ENCODE results near the gene TADA2A. TPM values are rescaled to one million over a fixed set of nuclear protein-coding genes. Genes with fewer than 3 reads are reported as not detected.

The TADA2A gene
- polyA plus RNA-seq, 2 of the 4 experiments (the other 2 are of a cell fraction), result 9.9 to 27.1 TPM

GRCh38 chr17:37382056-37382455, 24.6 kb upstream of the TADA2A start:
- FAIRE-seq, result no peak
- POLR2A ChIA-PET, result no interaction called here

GRCh38 chr17:37384560-37385149, 22.0 kb upstream of the TADA2A start:
- WGBS (ENCODE audit: missing lambda C conversion rate), result 58% methylated on average over 3 of the region's 3 CpGs

More at GRCh38 chr17:37382056-37382455, 24.6 kb upstream of the TADA2A start:
- 95% methylated on average over 1 of the region's 1 CpG for WGBS (ENCODE audit: missing lambda C conversion rate)
- no peaks in the 10 kb centered on the region for H3K9me3 ChIP-seq
- peaks cover 8% of the 10 kb centered on the region; the same call in 2 of the 3 replicates for H3K4me1 ChIP-seq
- CTCF ChIA-PET, result interaction anchor here (1.2 to 2.2 kb wide), 4 partner anchors 8 to 16 kb away, joined by 3 to 19 read pairs (median 7); no protein-coding TSS in a partner anchor
- DNase-seq (ENCODE audit: low read depth in 1 of 2, low spot score in 1 of 2) (no peak), ATAC-seq (no peak)
- H3K4me3 ChIP-seq, result no peak overlapping the region
- H3K4me2 ChIP-seq, result no peak overlapping the region
- no peak overlapping the region for H3K27ac ChIP-seq
- TF ChIP-seq E2F6 (IDR thresholded peaks at IDR 0.05; ENCODE audit: borderline replicate concordance, low read depth) (no peak), GATA3 (IDR thresholded peaks at IDR 0.05; ENCODE audit: borderline replicate concordance) (no peak), PHF8 (IDR thresholded peaks at IDR 0.05; ENCODE audit: borderline replicate concordance, low read depth) (no peak), POLR2A (IDR thresholded peaks at IDR 0.05; ENCODE audit: low read length) (no peak), RNF2 (IDR thresholded peaks at IDR 0.05; ENCODE audit: borderline replicate concordance, low read depth) (no peak), HOXB5 (CRISPR knock-in tag; IDR thresholded peaks at IDR 0.05) (no peak), RCOR1 (IDR thresholded peaks at IDR 0.05; ENCODE audit: low read depth, low read length) (no peak), MAX (IDR thresholded peaks at IDR 0.05) (no peak), CBX8 (IDR thresholded peaks at IDR 0.05) (no peak), BCL3 (IDR thresholded peaks at IDR 0.05) (no peak), TP53 (CRISPR knock-in tag; IDR thresholded peaks at IDR 0.05) (no peak), RARB (CRISPR knock-in tag; IDR thresholded peaks at IDR 0.05) (no peak), EHMT2 (IDR thresholded peaks at IDR 0.05; ENCODE audit: low read depth) (no peak)

GRCh38 chr17:37385474-37385990, 21.2 kb upstream of the TADA2A start:
- no peak for FAIRE-seq
- ChIA-PET CTCF (interaction anchor here (1.2 to 12.2 kb wide), 6 partner anchors 10 to 338 kb away, joined by 3 to 204 read pairs (median 4); partner anchors contain the start of gene C17orf78), POLR2A (interaction anchor here (0.7 kb wide), 1 partner anchor 12 kb away, joined by 3 read pairs; no protein-coding TSS in a partner anchor)
- DNase-seq (ENCODE audit: low read depth in 1 of 2, low spot score in 1 of 2), result no peak
- no peaks in the 10 kb centered on the region for H3K9me3 ChIP-seq
- no peak overlapping the region for H3K27ac ChIP-seq
- H3K4me1 ChIP-seq, result peaks cover 19% of the 10 kb centered on the region; the same call in 2 of the 3 replicates
- H3K4me3 ChIP-seq, result no peak overlapping the region
- ATAC-seq, result no peak
- H3K4me2 ChIP-seq, result no peak overlapping the region
- no peak for TF ChIP-seq PHF8 (IDR thresholded peaks at IDR 0.05; ENCODE audit: borderline replicate concordance, low read depth)
- no peak for TF ChIP-seq CBX2 (IDR thresholded peaks at IDR 0.05; ENCODE audit: borderline replicate concordance, low read depth)
- no peak for TF ChIP-seq HMGXB4 (CRISPR knock-in tag; IDR thresholded peaks at IDR 0.05; ENCODE audit: borderline replicate concordance)
- no peak for TF ChIP-seq SMC3 (IDR thresholded peaks at IDR 0.05)
- no peak for TF ChIP-seq ZFP36 (IDR thresholded peaks at IDR 0.05; ENCODE audit: borderline replicate concordance, partially characterized antibody)
- no peak for TF ChIP-seq E2F6 (IDR thresholded peaks at IDR 0.05; ENCODE audit: borderline replicate concordance, low read depth)
- no peak for TF ChIP-seq RARB (CRISPR knock-in tag; IDR thresholded peaks at IDR 0.05)
- TF ChIP-seq PBX3 (IDR thresholded peaks at IDR 0.05), result no peak
- TF ChIP-seq MYC (IDR thresholded peaks at IDR 0.05; ENCODE audit: borderline replicate concordance, low read length), result no peak
- no peak for TF ChIP-seq FOXS1 (CRISPR knock-in tag; IDR thresholded peaks at IDR 0.05)

More at GRCh38 chr17:37384560-37385149, 22.0 kb upstream of the TADA2A start:
- DNase-seq (ENCODE audit: low read depth in 1 of 2, low spot score in 1 of 2), result no peak
- ATAC-seq, result no peak; a peak in 1 of 6 replicates
- H3K4me2 ChIP-seq, result no peak overlapping the region
- CTCF ChIA-PET, result interaction anchor here (12.2 kb wide), 1 partner anchor 9 kb away, joined by 204 read pairs; the partner anchor contains the start of gene C17orf78
- H3K27ac ChIP-seq, result no peak overlapping the region
- POLR2A ChIA-PET, result no interaction called here
- H3K9me3 ChIP-seq, result no peaks in the 10 kb centered on the region
- no peak for TF ChIP-seq POLR2A (IDR thresholded peaks at IDR 0.05; ENCODE audit: low read length)
- no peak for TF ChIP-seq HES2 (IDR thresholded peaks at IDR 0.05)
- no peak for TF ChIP-seq BCL3 (IDR thresholded peaks at IDR 0.05)
- H3K4me3 ChIP-seq, result no peak overlapping the region
- no peak for FAIRE-seq
- peaks cover 19% of the 10 kb centered on the region; the same call in 2 of the 3 replicates for H3K4me1 ChIP-seq
